ENCODE results near the gene GABBR1.

The GABBR1 gene

GRCh38 chr6:29566856-29567255 lies 66.1 kb downstream of the GABBR1 start:
- DNase-seq (ENCODE audit: low read depth): no peak

GRCh38 chr6:29564875-29565274 lies 68.1 kb downstream of the GABBR1 start:
- no peak for DNase-seq (ENCODE audit: low read depth)

GRCh38 chr6:29563435-29563965 lies 69.5 kb downstream of the GABBR1 start:
- no peak for DNase-seq (ENCODE audit: low read depth)

GRCh38 chr6:29561606-29562181 lies 71.3 kb downstream of the GABBR1 start:
- DNase-seq (ENCODE audit: low read depth): no peak

- DNase-seq (ENCODE audit: low read depth): no peak
Observed at GRCh38 chr6:29561091-29561490, 71.9 kb downstream of the GABBR1 start.

- DNase-seq (ENCODE audit: low read depth): no peak
Observed at GRCh38 chr6:29559524-29560287, 73.3 kb downstream of the GABBR1 start, which contains the start of gene UBD. UBD (minus strand) TSS chr6:29559732; CDS start chr6:29559701, 31 bp downstream.

- DNase-seq (ENCODE audit: low read depth): no peak
Observed at GRCh38 chr6:29558439-29559079, 74.4 kb downstream of the GABBR1 start.

- DNase-seq (ENCODE audit: low read depth): no peak
Observed at GRCh38 chr6:29557320-29557719, 75.7 kb downstream of the GABBR1 start.

GRCh38 chr6:29554764-29555163 lies 78.2 kb downstream of the GABBR1 start:
- DNase-seq (ENCODE audit: low read depth): no peak

- peak; percentile 22 for DNase-seq (ENCODE audit: low read depth)
Observed at GRCh38 chr6:29553268-29554057, 79.5 kb downstream of the GABBR1 start.

- peak; percentile 28 for DNase-seq (ENCODE audit: low read depth)
Observed at GRCh38 chr6:29552512-29553051, 80.4 kb downstream of the GABBR1 start.

GRCh38 chr6:29547573-29547972 lies 85.4 kb downstream of the GABBR1 start:
- DNase-seq (ENCODE audit: low read depth): no peak

- DNase-seq (ENCODE audit: low read depth): no peak
Observed at GRCh38 chr6:29537714-29538403, 95.1 kb downstream of the GABBR1 start.

- no peak for DNase-seq (ENCODE audit: low read depth)
Observed at GRCh38 chr6:29532320-29532951, 100.5 kb downstream of the GABBR1 start.

- no peak for DNase-seq (ENCODE audit: low read depth)
Observed at GRCh38 chr6:29531668-29532067, 101.3 kb downstream of the GABBR1 start.

- no peak for DNase-seq (ENCODE audit: low read depth)
Observed at GRCh38 chr6:29530671-29531310, 102.2 kb downstream of the GABBR1 start.

GRCh38 chr6:29529956-29530355 lies 103.0 kb downstream of the GABBR1 start:
- DNase-seq (ENCODE audit: low read depth): no peak

- no peak for DNase-seq (ENCODE audit: low read depth)
Observed at GRCh38 chr6:29528988-29529560, 103.9 kb downstream of the GABBR1 start.

GRCh38 chr6:29528300-29528931 lies 104.6 kb downstream of the GABBR1 start:
- DNase-seq (ENCODE audit: low read depth): no peak

Data from GM04504 (cell line).